GM12874 (cell line): ENCODE measurements around the gene MRPL37.

Experiments
- CTCF ChIP-seq: IDR thresholded peaks from 2 replicates; pipeline ENCODE4 v1.5.1; 2011; ENCODE audit warnings: low read depth, mild to moderate bottlenecking, control low read depth, low read length, moderate library complexity; ENCODE audit not compliant: insufficient read depth

The MRPL37 gene

DNA sequence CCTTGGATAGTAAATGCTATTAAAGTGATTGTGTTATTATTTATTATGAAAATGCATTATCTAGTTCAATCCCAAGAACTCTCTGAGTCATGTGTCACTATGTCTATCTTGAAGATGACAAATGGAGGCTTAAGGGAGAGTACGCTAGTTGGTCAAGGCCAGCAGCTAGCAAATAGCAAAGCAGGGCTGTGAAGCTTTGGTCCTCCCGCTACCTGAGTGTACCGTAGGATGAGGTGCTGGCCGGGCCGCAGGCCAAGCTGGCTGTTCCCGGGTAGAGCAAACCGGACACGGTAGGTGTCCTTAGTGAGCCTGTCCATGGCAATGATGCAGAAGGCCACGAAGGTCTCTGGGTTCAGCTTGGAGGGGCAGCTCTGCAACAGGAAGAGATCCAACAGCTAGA is 9.4 kb upstream of the MRPL37 start:
- no peak for TF ChIP-seq CTCF

GRCh38 chr1:54191525-54191924 is 8.4 kb upstream of the MRPL37 start:
- no peak for TF ChIP-seq CTCF

DNA sequence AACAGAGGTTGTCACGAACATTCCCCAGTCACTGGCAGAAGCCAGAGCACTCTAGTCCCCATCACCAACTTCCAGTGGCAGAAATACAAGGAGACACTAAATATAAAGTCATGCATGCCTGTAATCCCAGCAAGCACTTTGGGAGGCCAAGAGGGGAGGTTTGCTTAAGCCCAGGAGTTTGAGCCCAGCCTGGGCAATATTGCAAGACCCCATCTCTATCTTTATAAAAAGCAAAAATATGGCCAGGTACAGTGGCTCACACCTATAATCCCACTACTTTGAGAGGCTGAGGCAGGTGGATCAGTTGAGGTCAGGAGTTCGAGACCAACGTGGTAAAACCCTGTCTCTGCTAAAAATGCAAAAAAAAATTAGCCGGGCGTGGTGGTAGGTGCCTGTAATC is 6.5 kb upstream of the MRPL37 start:
- TF ChIP-seq CTCF: no peak

- TF ChIP-seq CTCF: no peak
Measured at GRCh38 chr1:54199151-54199764, 709 bp upstream of the MRPL37 start.

- TF ChIP-seq CTCF: no peak
Measured at GRCh38 chr1:54200519-54200997, 591 bp downstream of the MRPL37 start.

GRCh38 chr1:54204199-54204598 is 4.2 kb downstream of the MRPL37 start:
- no peak for TF ChIP-seq CTCF

- TF ChIP-seq CTCF: no peak
Measured at GRCh38 chr1:54207287-54207686, 7.3 kb downstream of the MRPL37 start.
